K562 (cell line): ENCODE results near the gene TMEM121B. TPM values are rescaled to one million over a fixed set of nuclear protein-coding genes. Genes with fewer than 3 reads are reported as not detected.

Experiments used
- ATAC-seq: fragments of 200-7000 bp; cut with Tn5 transposase; 3 replicates; pipeline ENCODE4 v1.9.1; 2020; ENCODE audit warnings: moderate library complexity
- BruUV-seq: library from RNA; stranded (reverse); fragments of 400-500 nt; replicated peaks from 2 replicates; lab custom pipeline; 2021; lab: Mats Ljungman, UMichigan
- CTCF ChIA-PET: fragments of 300-600 bp; formaldehyde crosslinking; extraction: SDS; loops from one replicate; lab custom pipeline; 2021; ENCODE audit warnings: low intra/inter-chr PET ratio; lab: Yijun Ruan, JAX
- POLR2A ChIA-PET: fragments of 300-600, 350-650 bp; sonication (Branson Sonifier 250); formaldehyde crosslinking; extraction: SDS; loops from one replicate; lab custom pipeline; 2021; ENCODE audit warnings: antibody characterized with exemption, inconsistent platforms; lab: Yijun Ruan, JAX
- DNase-seq, 4 experiments: peaks; one replicate each; pipeline versions ENCODE4 v3.0.0 to v3.0.0-alpha.2; 2011 to 2018; ENCODE audit warnings: low spot score in 3 of 4, mixed read lengths in 3 of 4; ENCODE audit errors: extremely low read depth in 1 of 4
- FAIRE-seq: peaks from 2 replicates; lab custom pipeline; 2011; peaks lifted over from hg19 to GRCh38; lab: Jason Lieb, UNC
- H2AFZ ChIP-seq: 2 replicates; pipeline ENCODE4 v1.6.0; 2011; ENCODE audit warnings: low read depth, low read length, control low read depth, inconsistent platforms
- H3K27ac ChIP-seq: fragments of 200-600 bp; 3 replicates; pipeline ENCODE4 v1.8.0; 2011; ENCODE audit warnings: low read depth, mild to moderate bottlenecking, control low read depth, inconsistent platforms, low read length, moderate library complexity, mixed read lengths; ENCODE audit errors: extremely low read depth
- H3K27me3 ChIP-seq, 2 experiments: fragments of 300-600 bp in 1 of 2; 2 replicates in 1 of 2; 3 replicates in 1 of 2; pipeline versions ENCODE4 v1.6.0 to v1.8.0; 2011; ENCODE audit warnings: inconsistent platforms in 2 of 2, low read length in 2 of 2, mild to moderate bottlenecking in 1 of 2, mixed read lengths in 1 of 2, moderate library complexity in 1 of 2; ENCODE audit not compliant: control insufficient read depth in 2 of 2, insufficient read depth in 2 of 2
- H3K36me3 ChIP-seq: fragments of 300-600 bp; 3 replicates; pipeline ENCODE4 v1.8.0; 2011; ENCODE audit warnings: mild to moderate bottlenecking, low read length, inconsistent platforms; ENCODE audit not compliant: control insufficient read depth, insufficient read depth
- H3K4me1 ChIP-seq, 2 experiments: fragments of 200-600 bp in 1 of 2; replicated peaks in 1 of 2; 2 replicates in 1 of 2; 3 replicates in 1 of 2; pipeline versions ENCODE4 v1.5.1 to v1.8.0; 2011; ENCODE audit warnings: inconsistent platforms in 2 of 2, low read length in 2 of 2, mild to moderate bottlenecking in 1 of 2, mixed read lengths in 1 of 2, moderate library complexity in 1 of 2; ENCODE audit not compliant: control insufficient read depth in 2 of 2, insufficient read depth in 2 of 2
- H3K4me2 ChIP-seq: 2 replicates; pipeline ENCODE4 v1.6.1; 2011; ENCODE audit warnings: low read length, control low read depth, inconsistent platforms, mixed read lengths; ENCODE audit not compliant: insufficient read depth
- H3K4me3 ChIP-seq: fragments of 200-600 bp; sonication (generic), shearing (Covaris generic); 2 replicates; pipeline ENCODE4 v1.5.1; 2016; ENCODE audit warnings: control low read depth, inconsistent platforms
- H3K79me2 ChIP-seq: fragments of 200-600 bp; 3 replicates; pipeline ENCODE4 v1.8.0; 2011; ENCODE audit warnings: low read length, inconsistent platforms; ENCODE audit not compliant: control insufficient read depth, insufficient read depth
- H3K9ac ChIP-seq, 2 experiments: 2 replicates each; pipeline versions ENCODE4 v1.6.0 to v1.6.1; 2011; ENCODE audit warnings: low read depth in 2 of 2, low read length in 2 of 2, control low read depth in 1 of 2, inconsistent platforms in 1 of 2, mild to moderate bottlenecking in 1 of 2, mixed read lengths in 1 of 2; ENCODE audit not compliant: insufficient read depth in 1 of 2
- H3K9me1 ChIP-seq: one replicate; pipeline ENCODE4 v1.6.0; 2011; ENCODE audit warnings: inconsistent platforms, mild to moderate bottlenecking, low read length, moderate library complexity; ENCODE audit not compliant: control insufficient read depth, insufficient read depth
- H3K9me3 ChIP-seq: replicated peaks from 2 replicates; pipeline ENCODE4 v1.5.1; 2011; ENCODE audit warnings: low read depth, low read length, inconsistent platforms; ENCODE audit not compliant: control insufficient read depth, insufficient read depth
- H4K20me1 ChIP-seq: replicated peaks from 2 replicates; pipeline ENCODE4 v1.6.1; 2011; ENCODE audit warnings: low read length, inconsistent platforms, mixed read lengths; ENCODE audit not compliant: control insufficient read depth, insufficient read depth
- CCNT2 ChIP-seq: IDR thresholded peaks from 2 replicates; pipeline ENCODE4 v1.6.1; 2011; ENCODE audit warnings: borderline replicate concordance, low read depth, mild to moderate bottlenecking, moderate library complexity, mixed read lengths, low read length; ENCODE audit not compliant: insufficient read length; ENCODE audit errors: extremely low read depth
- CEBPB ChIP-seq: fragments of 450-650 bp; IDR thresholded peaks from 2 replicates; pipeline ENCODE4 v1.6.1; 2016; ENCODE audit warnings: missing genetic modification characterization, missing compliant biosample characterization
- CEBPG ChIP-seq, 3 experiments: fragments of 200-800 bp in 1 of 3; sonication (Bioruptor generic) in 1 of 3; sonication (generic) in 1 of 3; formaldehyde crosslinking in 1 of 3; IDR thresholded peaks in 2 of 3; conservative IDR thresholded peaks in 1 of 3; 2 replicates each; pipeline versions ENCODE4 v1.6.1 to v1.8.0; 2016 to 2022; ENCODE audit warnings: missing compliant biosample characterization in 2 of 3, missing genetic modification characterization in 2 of 3, mild to moderate bottlenecking in 1 of 3, missing genetic modification reagents in 1 of 3
- NR2C2 ChIP-seq, 2 experiments: fragments of 200-800 bp in 1 of 2; sonication (Bioruptor generic) in 1 of 2; sonication (generic) in 1 of 2; formaldehyde crosslinking in 1 of 2; IDR thresholded peaks; 2 replicates each; pipeline versions ENCODE4 v1.6.1 to v1.8.0; 2016 to 2022; ENCODE audit warnings: mild to moderate bottlenecking in 1 of 2, missing compliant biosample characterization in 1 of 2, missing genetic modification characterization in 1 of 2, missing genetic modification reagents in 1 of 2
- WGBS: fragments of 100-300 bp; shearing (Covaris generic); methylation state at CpG from one replicate; pipeline ENCODE4 v1.1.6; 2016; ENCODE audit warnings: low coverage, mixed read lengths; ENCODE audit not compliant: insufficient coverage; ENCODE audit errors: missing lambda C conversion rate; 5-methylcytosine and 5-hydroxymethylcytosine counted together
- in situ Hi-C: fragments of 300-500 bp; cut with MboI; formaldehyde crosslinking; loops from 4 replicates; pipeline ENCODE4 v1.15.0; 2018; ENCODE audit warnings: inconsistent platforms, mixed read lengths
- intact Hi-C: fragments of 100-400 bp; cut with micrococcal nuclease; formaldehyde crosslinking; loops from 2 replicates; pipeline ENCODE4 v1.14.2; 2022
- polyA plus RNA-seq, 8 experiments: library from polyadenylated mRNA; depleted of rRNA in 4 of 8; stranded (reverse) in 5 of 8; unstranded in 3 of 8; fragments of >200 nt; fragmentation: Nextera tagmentation in 2 of 8; fragmentation: Illumina TruSeq in 1 of 8; extraction: Ambion mirVana in 2 of 8; extraction: Trizol in 1 of 8; gene quantifications; 2 replicates each; pipeline versions ENCODE4 v1.2.1 to v1.2.3, GENCODE V29; 2011 to 2014; ENCODE audit warnings: inconsistent platforms in 1 of 8, missing spikeins in 1 of 8
- total RNA-seq, 7 experiments: library from RNA; depleted of rRNA in 6 of 7; stranded (reverse); fragments of >200 nt in 6 of 7; fragmentation: Illumina TruSeq in 2 of 7; extraction: Trizol in 2 of 7; gene quantifications; 2 replicates each; pipeline versions ENCODE4 v1.2.1 to v1.2.3, GENCODE V29; 2011 to 2021; ENCODE audit warnings: low replicate concordance in 1 of 7
- TF ChIP-seq, protein P1 (sequence below): sonication (generic); formaldehyde crosslinking; IDR thresholded peaks from 2 replicates; pipeline ENCODE4 v1.8.1; 2023; ENCODE audit warnings: mild to moderate bottlenecking, missing genetic modification reagents

TMEM121B gene
- total and polyA plus RNA-seq, 9 of the 15 experiments (the other 6 are each of a cell fraction or from before 2014, with no cell fraction given): 0.03 to 0.07 (median 0.03) TPM; not detected in 6

DNA sequence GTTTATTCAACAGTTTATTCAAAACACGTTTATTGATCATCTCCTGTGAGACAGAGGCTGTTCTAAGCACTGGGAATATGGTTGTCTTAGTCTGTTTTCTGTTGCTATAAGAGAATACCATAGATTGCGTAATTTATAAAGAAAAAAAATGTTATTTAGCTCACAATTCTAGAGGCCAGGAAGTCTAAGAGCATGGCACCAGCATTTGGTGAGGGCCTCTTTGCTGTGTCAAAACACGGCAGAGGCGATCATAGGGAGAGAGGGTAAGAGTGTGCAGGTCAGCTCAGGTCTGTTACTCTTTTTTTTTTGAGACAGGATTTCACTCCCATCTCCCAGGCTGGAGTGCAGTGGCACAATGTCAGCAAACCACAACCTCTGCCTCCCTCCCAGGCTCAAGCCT lies 41.6 kb downstream of the TMEM121B start:
- Histone ChIP-seq H3K27ac (no peak overlapping the region), H2AFZ (no peak overlapping the region), H3K4me3 (no peak overlapping the region), H3K27me3 (no peaks in the 10 kb centered on the region), H3K79me2 (no peaks in the 10 kb centered on the region), H3K4me2 (no peak overlapping the region), H3K9me3 (no peaks in the 10 kb centered on the region), H3K9me1 (no peaks in the 10 kb centered on the region), H4K20me1 (0 out of 2 replicates have a peak, but pooled peaks cover 3% of the 10 kb centered on the region), H3K9ac (no peak overlapping the region), H3K4me1 (peaks cover 4 to 11% of the 10 kb centered on the region in 2 experiments; a peak in 3 of 5 replicates), H3K36me3 (no peaks in the 10 kb centered on the region)
- in situ Hi-C loops: no loop called here
- CTCF ChIA-PET: no interaction called here
- intact Hi-C loops: no loop called here
- no TSS peak for BruUV-seq
- DNase-seq (no peak), ATAC-seq (no peak), FAIRE-seq (no peak)
- 47% methylated on average over 4 of the region's 4 CpGs for WGBS
- POLR2A ChIA-PET: interaction anchor here (0.6 to 0.7 kb wide), 2 partner anchors 43 to 95 kb away, joined by 3 to 4 read pairs; no protein-coding TSS in a partner anchor
- TF ChIP-seq CEBPG (CRISPR knock-in tag; IDR thresholded peaks at IDR 0.05): no peak
- peak; percentile 60 to 85; a peak in 3 of 4 replicates for TF ChIP-seq CEBPG (tag; conservative IDR thresholded peaks at IDR 0.05 in 1 of 2, IDR thresholded peaks at IDR 0.05 in 1 of 2)
- no peak for TF ChIP-seq CCNT2
- no peak for TF ChIP-seq NR2C2 (CRISPR knock-in tag; IDR thresholded peaks at IDR 0.05)
- no peak for TF ChIP-seq NR2C2 (tag; IDR thresholded peaks at IDR 0.05)
- TF ChIP-seq, protein P1, sequence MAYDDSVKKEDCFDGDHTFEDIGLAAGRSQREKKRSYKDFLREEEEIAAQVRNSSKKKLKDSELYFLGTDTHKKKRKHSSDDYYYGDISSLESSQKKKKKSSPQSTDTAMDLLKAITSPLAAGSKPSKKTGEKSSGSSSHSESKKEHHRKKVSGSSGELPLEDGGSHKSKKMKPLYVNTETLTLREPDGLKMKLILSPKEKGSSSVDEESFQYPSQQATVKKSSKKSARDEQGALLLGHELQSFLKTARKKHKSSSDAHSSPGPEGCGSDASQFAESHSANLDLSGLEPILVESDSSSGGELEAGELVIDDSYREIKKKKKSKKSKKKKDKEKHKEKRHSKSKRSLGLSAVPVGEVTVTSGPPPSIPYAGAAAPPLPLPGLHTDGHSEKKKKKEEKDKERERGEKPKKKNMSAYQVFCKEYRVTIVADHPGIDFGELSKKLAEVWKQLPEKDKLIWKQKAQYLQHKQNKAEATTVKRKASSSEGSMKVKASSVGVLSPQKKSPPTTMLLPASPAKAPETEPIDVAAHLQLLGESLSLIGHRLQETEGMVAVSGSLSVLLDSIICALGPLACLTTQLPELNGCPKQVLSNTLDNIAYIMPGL (CRISPR knock-in tag): no peak
- peak; percentile 90 for TF ChIP-seq CEBPB (tag)
